ENCODE measurements around the gene NOTUM.

The NOTUM gene

GRCh38 chr17:81976332-81977210 lies 15.6 kb upstream of the NOTUM start:
- DNase-seq, result no peak

DNA sequence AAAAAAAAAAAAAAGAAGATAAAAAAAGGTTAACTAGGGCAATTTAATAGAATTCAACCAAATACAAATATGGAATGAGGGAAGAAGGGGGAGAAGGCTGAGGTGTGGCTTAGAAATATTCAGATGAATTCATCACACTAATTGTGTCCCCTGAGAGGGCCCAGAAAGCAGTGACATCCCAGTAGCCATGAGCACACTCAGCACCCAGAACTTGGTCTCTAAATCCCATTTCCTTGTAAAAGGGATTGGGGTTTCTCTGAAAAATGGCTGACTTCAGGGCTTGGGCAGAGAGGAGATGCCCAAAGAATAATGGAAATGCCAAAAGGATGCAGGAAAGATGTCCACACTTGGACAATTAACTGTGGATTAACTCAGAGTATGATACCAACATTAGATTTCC lies 12.4 kb upstream of the NOTUM start:
- no peak for DNase-seq

- no peak for DNase-seq
Measured at GRCh38 chr17:81968850-81969812, 8.1 kb upstream of the NOTUM start.

GRCh38 chr17:81968396-81968745 lies 7.4 kb upstream of the NOTUM start:
- no peak for DNase-seq

DNA sequence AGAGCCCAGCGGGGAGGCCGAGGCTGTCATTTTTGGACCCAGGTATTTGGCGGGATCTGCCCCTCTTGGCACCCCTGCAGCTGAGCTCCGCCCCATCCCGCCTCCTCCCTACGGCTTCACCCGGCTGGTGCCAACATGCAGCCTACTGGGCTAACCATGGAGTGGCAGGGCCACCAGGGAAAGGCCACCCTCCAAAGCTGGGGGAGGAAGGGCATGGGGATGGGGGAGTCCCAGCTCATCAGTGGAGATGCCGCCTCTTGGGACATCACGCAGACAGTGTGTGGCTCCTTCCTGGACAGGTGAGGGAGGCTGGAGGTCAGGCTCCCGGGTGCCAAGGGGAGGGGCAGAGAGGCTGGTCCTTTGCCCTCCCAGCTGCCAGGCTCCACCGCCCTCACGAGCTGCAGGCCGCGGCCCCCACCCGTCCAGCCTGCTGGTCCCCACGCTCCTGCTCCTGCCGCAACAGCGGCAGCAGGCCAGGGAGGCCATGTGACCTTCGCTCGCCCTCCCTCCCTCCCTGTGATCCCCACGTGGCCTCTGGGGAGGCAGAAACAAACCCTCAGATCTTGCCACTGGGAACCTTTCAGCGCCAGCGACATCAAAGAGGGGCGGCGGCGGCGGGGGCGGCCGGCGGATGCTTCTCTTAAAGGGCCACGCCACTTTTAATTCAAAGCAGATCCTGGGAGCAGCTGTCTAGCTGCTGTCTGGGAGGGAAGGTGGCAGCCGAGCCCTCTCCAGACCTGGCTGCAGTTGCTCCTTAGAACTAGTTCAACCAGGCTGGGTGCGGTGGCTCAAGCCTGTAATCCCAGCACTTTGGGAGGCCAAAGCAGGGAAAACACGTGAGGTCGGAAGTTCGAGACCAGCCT lies 6.8 kb upstream of the NOTUM start:
- peak; percentile 91 for DNase-seq

GRCh38 chr17:81967244-81967532 lies 6.2 kb upstream of the NOTUM start:
- DNase-seq, result no peak

GRCh38 chr17:81966343-81967243 lies 5.6 kb upstream of the NOTUM start:
- DNase-seq, result peak; percentile 60

GRCh38 chr17:81964081-81964849 lies 3.3 kb upstream of the NOTUM start:
- DNase-seq, result no peak

- no peak for DNase-seq
Measured at GRCh38 chr17:81962499-81963441, 1.8 kb upstream of the NOTUM start.

GRCh38 chr17:81961521-81962498 lies 823 bp upstream of the NOTUM start:
- no peak for DNase-seq

GRCh38 chr17:81960130-81960958 lies 643 bp downstream of the NOTUM start:
- DNase-seq, result no peak

- DNase-seq, result peak; percentile 71
Measured at GRCh38 chr17:81959362-81960129, 1.4 kb downstream of the NOTUM start.

GRCh38 chr17:81958633-81959342 lies 2.2 kb downstream of the NOTUM start:
- no peak for DNase-seq

DNA sequence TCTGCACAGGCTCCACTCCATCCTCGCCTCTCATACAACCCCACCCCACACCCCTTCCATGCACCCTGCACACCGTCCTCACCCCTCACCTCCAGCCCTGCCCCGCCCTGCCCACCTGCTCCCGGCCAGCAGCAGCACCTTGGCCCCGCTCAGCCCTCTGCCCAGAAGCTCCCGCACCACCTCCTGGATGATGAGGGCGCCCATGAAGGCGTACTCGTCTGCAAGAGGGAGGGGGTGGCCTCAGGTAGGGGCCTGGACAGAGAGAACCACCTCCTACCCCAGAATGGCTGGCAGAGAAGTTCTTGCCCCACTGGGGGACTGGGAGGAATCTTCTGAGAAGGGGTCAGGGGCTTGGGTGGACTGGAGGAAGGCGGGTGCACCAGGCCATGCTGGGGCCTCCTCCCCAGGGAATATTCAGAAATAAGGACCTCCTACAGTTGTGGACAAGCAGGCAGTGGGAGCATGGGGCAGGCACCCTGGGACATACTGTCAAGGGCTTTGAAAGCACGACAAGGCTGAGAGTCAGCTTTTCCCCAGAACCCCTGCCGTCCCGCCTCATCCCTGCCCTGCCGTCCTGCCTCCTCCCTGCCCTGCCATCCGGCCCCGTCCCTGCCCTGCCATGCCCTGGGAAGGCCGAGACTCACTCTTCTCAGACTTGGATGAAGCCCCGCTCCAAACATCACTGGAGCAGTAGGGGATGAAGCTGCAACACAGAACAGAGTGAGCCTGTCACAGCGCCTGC lies 3.1 kb downstream of the NOTUM start:
- no peak for DNase-seq

Measured in hematopoietic multipotent progenitor cell treated with erythropoietin and hydrocortisone succinate and interleukin-3 and kit ligand, for 6 days (in vitro differentiated cells).